Keratinocyte (primary cell): ENCODE results near the gene SASH1.

Experiments used
- CTCF ChIP-seq, 3 experiments: IDR thresholded peaks in 1 of 3; conservative IDR thresholded peaks in 1 of 3; optimal IDR thresholded peaks in 1 of 3; 2 replicates in 2 of 3; 3 replicates in 1 of 3; pipeline versions ENCODE3 to v1.5.1; 2011; ENCODE audit warnings: low read length in 3 of 3, mild to moderate bottlenecking in 3 of 3, moderate library complexity in 2 of 3, control low read depth in 1 of 3, inconsistent platforms in 1 of 3; ENCODE audit not compliant: insufficient read depth in 2 of 3; ENCODE audit errors: extremely low read depth in 1 of 3
- EZH2 ChIP-seq: IDR thresholded peaks from one replicate; pipeline ENCODE4 v1.6.1; 2012; ENCODE audit warnings: inconsistent platforms, mild to moderate bottlenecking, low read length, moderate library complexity

GRCh38 chr6:148524976-148525375, 182.3 kb downstream of the SASH1 start:
- no peak for TF ChIP-seq CTCF (optimal IDR thresholded peaks at IDR 0.05 in 1 of 3, IDR thresholded peaks at IDR 0.05 in 1 of 3, conservative IDR thresholded peaks at IDR 0.05 in 1 of 3; ENCODE audit: extremely low read depth in 1 of 3, insufficient read depth in 2 of 3, low read length in 3 of 3)
- TF ChIP-seq EZH2 = no peak
